ENCODE data around the gene EPHA3. TPM values are rescaled to one million over a fixed set of nuclear protein-coding genes. Genes with fewer than 3 reads are reported as not detected.

The EPHA3 gene
- total RNA-seq, 6 donors from 2014 or later: 0.46 to 3.9 (median 0.79) TPM; not detected in 1

- no peak overlapping the region for H3K4me3 ChIP-seq
- H3K36me3 ChIP-seq: no peaks in the 10 kb centered on the region
- no peaks in the 10 kb centered on the region for H3K4me1 ChIP-seq
- no peak overlapping the region for H3K27ac ChIP-seq
- no peaks in the 10 kb centered on the region for H3K9me3 ChIP-seq
- ATAC-seq (ENCODE audit: low FRiP score in 2 of 2) (no peak), DNase-seq (no peak)
- H3K27me3 ChIP-seq: no peaks in the 10 kb centered on the region
- TF ChIP-seq CTCF (IDR thresholded peaks at IDR 0.05) (no peak), POLR2AphosphoS5 (IDR thresholded peaks at IDR 0.05) (no peak), EP300 (IDR thresholded peaks at IDR 0.05) (no peak), POLR2A (IDR thresholded peaks at IDR 0.05) (no peak)
- 63 to 86% methylated on average over 1 of the region's 1 CpG for WGBS, 2 donors
These were observed 143.3 kb downstream of the EPHA3 start for GRCh38 chr3:89250742-89251141.

- no peak for ATAC-seq (ENCODE audit: low FRiP score in 2 of 2)
- no peaks in the 10 kb centered on the region for H3K4me1 ChIP-seq
- no peaks in the 10 kb centered on the region for H3K36me3 ChIP-seq
- no peaks in the 10 kb centered on the region for H3K27me3 ChIP-seq
- no peak overlapping the region for H3K4me3 ChIP-seq
- TF ChIP-seq CTCF (IDR thresholded peaks at IDR 0.05) (no peak), EP300 (IDR thresholded peaks at IDR 0.05) (no peak), POLR2A (IDR thresholded peaks at IDR 0.05) (no peak), POLR2AphosphoS5 (IDR thresholded peaks at IDR 0.05) (no peak)
- 84 to 89% methylated on average over 4 of the region's 4 CpGs for WGBS, 2 donors
- no peak overlapping the region for H3K27ac ChIP-seq
- no peaks in the 10 kb centered on the region for H3K9me3 ChIP-seq
- no peak for DNase-seq
These were observed 144.6 kb downstream of the EPHA3 start for GRCh38 chr3:89252016-89252415.

- Histone ChIP-seq H3K4me1 (no peaks in the 10 kb centered on the region), H3K9me3 (no peaks in the 10 kb centered on the region), H3K36me3 (no peaks in the 10 kb centered on the region), H3K4me3 (no peak overlapping the region), H3K27me3 (no peaks in the 10 kb centered on the region), H3K27ac (no peak overlapping the region)
- DNase-seq: no peak
- no peak for ATAC-seq (ENCODE audit: low FRiP score in 2 of 2)
- no peak for TF ChIP-seq POLR2AphosphoS5 (IDR thresholded peaks at IDR 0.05)
- TF ChIP-seq CTCF (IDR thresholded peaks at IDR 0.05): no peak
- no peak for TF ChIP-seq POLR2A (IDR thresholded peaks at IDR 0.05)
- 58 to 66% methylated on average over 2 of the region's 2 CpGs for WGBS, 2 donors
These were observed 145.4 kb downstream of the EPHA3 start for GRCh38 chr3:89252860-89253259.

GRCh38 chr3:89256395-89256794 is 149.0 kb downstream of the EPHA3 start:
- Histone ChIP-seq H3K4me3 (no peak overlapping the region), H3K9me3 (no peaks in the 10 kb centered on the region), H3K27ac (no peak overlapping the region), H3K4me1 (no peaks in the 10 kb centered on the region), H3K36me3 (no peaks in the 10 kb centered on the region), H3K27me3 (no peaks in the 10 kb centered on the region)
- WGBS, 2 donors: 94 to 95% methylated on average over 7 of the region's 7 CpGs
- no peak for TF ChIP-seq CTCF (IDR thresholded peaks at IDR 0.05)
- TF ChIP-seq POLR2AphosphoS5 (IDR thresholded peaks at IDR 0.05): no peak
- no peak for DNase-seq
- no peak for ATAC-seq (ENCODE audit: low FRiP score in 2 of 2)

GRCh38 chr3:89256882-89257281 is 149.5 kb downstream of the EPHA3 start:
- ATAC-seq (ENCODE audit: low FRiP score in 2 of 2): no peak
- Histone ChIP-seq H3K27ac (no peak overlapping the region), H3K4me1 (no peaks in the 10 kb centered on the region), H3K36me3 (no peaks in the 10 kb centered on the region), H3K4me3 (no peak overlapping the region), H3K9me3 (no peaks in the 10 kb centered on the region), H3K27me3 (no peaks in the 10 kb centered on the region)
- DNase-seq: no peak
- TF ChIP-seq POLR2A (IDR thresholded peaks at IDR 0.05) (no peak), CTCF (IDR thresholded peaks at IDR 0.05) (no peak), POLR2AphosphoS5 (IDR thresholded peaks at IDR 0.05) (no peak), EP300 (IDR thresholded peaks at IDR 0.05) (no peak)
- WGBS, 2 donors: 69 to 73% methylated on average over 2 of the region's 2 CpGs
